Astrocyte of the cerebellum (primary cell): ENCODE results near the gene ABCF2.

Source experiments
- DNase-seq: peaks from one replicate; pipeline ENCODE4 v3.0.0-alpha.2; 2011; ENCODE audit warnings: low read depth
- H3K4me3 ChIP-seq: 2 replicates; pipeline ENCODE4 v1.5.1; 2011; ENCODE audit warnings: mild to moderate bottlenecking, low read depth, low read length, moderate library complexity
- in situ Hi-C: cut with HindIII; loops from 2 replicates; pipeline ENCODE4 v1.10.0; 2017; ENCODE audit warnings: low sequenced_read_pairs
- TF ChIP-seq, protein P1 (sequence below): IDR thresholded peaks from 2 replicates; pipeline ENCODE4 v1.5.1; 2012; ENCODE audit warnings: low read length, low read depth, moderate library complexity, mild to moderate bottlenecking; ENCODE audit errors: missing control alignments

ABCF2 gene

DNA sequence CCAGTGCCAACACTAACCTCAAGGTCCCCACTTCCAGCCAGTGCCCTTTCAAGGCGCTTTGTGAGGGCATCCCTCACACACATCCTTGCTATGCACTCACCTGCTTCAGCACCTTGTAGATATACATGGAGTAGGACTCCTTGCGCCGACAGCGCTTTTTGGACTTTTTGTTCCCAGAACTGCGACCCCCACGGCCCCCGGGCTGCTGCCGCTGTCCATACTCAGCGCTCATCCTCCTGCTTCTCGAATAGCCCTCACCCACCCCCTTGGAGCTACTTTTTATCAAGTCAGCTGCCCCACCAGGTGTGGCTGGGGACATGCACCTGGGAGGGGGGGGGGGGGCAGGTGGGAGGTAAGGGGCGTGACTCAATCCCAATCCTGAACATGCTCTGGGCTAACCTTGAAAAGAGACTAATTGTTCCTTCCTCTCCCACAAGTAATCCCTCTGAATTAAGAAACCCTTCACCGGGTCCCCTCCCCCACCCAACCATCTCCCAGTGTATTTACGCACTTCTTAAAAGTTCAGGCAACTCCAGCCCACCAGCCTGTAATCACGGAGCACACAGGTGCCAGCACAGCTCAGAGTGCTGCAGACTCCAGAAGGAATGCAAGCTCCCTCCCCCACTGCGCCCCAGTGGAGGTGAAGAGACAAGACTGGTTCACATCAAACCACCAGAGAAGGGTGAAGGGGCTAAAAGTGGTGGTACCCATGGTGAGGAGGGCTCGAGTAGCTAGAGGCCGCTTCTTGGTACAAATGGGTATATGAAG lies 16.7 kb downstream of the ABCF2 start, which contains the start of gene H2BK1:
H2BK1 (minus strand) TSS at position 402 of the 768 bp plus-strand sequence; CDS start at position 232, 170 bp downstream.
- DNase-seq = no peak
- H3K4me3 ChIP-seq = no peak within 1 kb of the TSS
- TF ChIP-seq, protein P1, sequence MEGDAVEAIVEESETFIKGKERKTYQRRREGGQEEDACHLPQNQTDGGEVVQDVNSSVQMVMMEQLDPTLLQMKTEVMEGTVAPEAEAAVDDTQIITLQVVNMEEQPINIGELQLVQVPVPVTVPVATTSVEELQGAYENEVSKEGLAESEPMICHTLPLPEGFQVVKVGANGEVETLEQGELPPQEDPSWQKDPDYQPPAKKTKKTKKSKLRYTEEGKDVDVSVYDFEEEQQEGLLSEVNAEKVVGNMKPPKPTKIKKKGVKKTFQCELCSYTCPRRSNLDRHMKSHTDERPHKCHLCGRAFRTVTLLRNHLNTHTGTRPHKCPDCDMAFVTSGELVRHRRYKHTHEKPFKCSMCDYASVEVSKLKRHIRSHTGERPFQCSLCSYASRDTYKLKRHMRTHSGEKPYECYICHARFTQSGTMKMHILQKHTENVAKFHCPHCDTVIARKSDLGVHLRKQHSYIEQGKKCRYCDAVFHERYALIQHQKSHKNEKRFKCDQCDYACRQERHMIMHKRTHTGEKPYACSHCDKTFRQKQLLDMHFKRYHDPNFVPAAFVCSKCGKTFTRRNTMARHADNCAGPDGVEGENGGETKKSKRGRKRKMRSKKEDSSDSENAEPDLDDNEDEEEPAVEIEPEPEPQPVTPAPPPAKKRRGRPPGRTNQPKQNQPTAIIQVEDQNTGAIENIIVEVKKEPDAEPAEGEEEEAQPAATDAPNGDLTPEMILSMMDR = no peak
- in situ Hi-C loops = no loop called here

DNA sequence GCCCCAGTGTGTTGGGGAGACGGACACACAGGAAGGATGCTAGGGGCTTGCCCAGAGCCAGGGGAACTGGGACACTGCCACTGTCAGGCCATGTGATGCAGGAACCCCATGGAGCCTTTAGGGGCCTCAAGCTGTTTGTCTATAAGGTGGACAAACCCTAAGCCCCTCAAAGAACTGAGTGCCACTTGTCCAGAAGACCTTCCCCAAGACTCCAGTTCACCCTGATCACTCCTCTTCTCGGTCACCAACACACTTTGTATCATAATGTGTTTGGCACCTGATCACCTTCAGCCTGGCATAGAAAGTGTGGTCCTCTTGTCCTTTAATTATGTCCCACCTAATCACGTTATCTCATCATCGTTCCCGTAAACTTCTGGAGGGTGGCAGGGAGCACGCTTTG lies 17.4 kb downstream of the ABCF2 start:
- TF ChIP-seq, protein P1 = no peak
- no peak for DNase-seq
- in situ Hi-C loops = loop anchor here (5.0 kb wide), 1 partner anchor 42 kb away; the partner anchor contains the start of gene GBX1
- H3K4me3 ChIP-seq = no peak overlapping the region

DNA sequence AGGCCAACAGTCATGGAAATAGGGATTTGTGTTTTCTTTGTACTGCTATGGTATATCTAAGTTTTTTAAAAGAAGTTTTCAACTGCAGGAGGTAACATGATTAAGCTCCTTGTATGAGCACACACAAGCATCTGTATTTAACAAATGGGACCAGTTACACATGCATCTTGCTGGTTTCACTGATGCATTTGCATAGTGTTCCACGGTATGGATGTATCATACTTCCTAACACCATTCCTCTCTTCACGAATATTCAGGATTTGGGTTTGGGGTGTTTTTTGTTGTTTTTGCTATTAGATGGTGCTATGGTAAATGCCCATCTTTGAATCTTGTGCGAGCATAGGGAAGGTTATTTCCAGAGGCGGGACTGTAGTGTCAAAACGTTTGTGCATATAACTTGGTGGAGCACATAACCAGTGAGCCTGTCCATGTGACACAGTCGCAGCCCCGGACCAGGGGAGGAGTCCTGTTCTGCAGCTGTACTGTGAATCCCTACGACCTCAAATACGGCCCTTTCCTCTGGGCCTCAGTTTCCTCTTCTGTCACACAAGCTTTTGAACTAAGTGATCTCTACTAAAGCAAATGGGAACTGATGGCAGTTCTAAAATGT lies 18.6 kb downstream of the ABCF2 start:
- in situ Hi-C loops = loop anchor here (5.0 kb wide), 1 partner anchor 41 kb away; the partner anchor contains the start of gene GBX1
- no peak overlapping the region for H3K4me3 ChIP-seq
- DNase-seq = no peak
- TF ChIP-seq, protein P1 = no peak

DNA sequence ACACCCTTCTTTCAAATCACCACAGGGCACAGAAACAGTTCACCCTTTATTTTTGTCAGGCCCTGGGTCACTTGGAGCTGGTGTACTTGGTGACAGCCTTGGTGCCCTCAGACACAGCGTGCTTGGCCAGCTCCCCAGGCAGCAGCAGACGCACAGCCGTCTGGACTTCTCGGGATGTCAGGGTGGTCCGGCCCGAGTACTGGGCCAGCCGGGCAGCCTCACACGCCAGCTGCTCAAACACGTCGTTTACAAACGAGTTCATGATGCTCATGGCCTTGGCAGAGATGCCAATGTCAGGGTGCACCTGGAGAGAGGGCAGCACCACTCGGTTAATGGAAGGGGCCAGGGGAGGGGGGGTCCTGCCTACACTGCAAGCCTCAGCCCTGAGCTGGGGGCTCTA lies 19.2 kb downstream of the ABCF2 start:
- no peak for DNase-seq
- in situ Hi-C loops = loop anchor here (5.0 kb wide), 1 partner anchor 41 kb away; the partner anchor contains the start of gene GBX1
- TF ChIP-seq, protein P1 = no peak

DNA sequence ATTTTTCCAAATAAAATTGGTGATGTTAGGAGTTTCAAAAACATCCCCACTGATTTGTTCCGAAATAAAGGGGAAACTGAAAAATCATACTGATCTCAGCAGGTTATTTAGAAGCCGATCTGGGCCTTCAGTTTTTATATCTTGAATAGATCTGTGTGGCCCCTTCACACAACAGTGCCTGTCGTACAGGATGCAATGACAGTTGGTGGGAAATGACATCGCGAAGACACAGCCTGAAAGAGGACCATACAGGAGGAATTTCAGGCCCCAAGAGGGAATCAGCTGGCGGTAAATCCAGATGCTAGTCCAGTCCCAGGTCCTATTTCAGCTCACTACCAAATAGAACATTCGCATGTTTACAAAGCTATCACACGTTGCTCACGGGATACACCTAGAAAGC lies 19.7 kb downstream of the ABCF2 start:
- H3K4me3 ChIP-seq = no peak overlapping the region
- no peak for DNase-seq

More for the DNA sequence above, 19.2 kb downstream of the ABCF2 start:
- no peak overlapping the region for H3K4me3 ChIP-seq

DNA sequence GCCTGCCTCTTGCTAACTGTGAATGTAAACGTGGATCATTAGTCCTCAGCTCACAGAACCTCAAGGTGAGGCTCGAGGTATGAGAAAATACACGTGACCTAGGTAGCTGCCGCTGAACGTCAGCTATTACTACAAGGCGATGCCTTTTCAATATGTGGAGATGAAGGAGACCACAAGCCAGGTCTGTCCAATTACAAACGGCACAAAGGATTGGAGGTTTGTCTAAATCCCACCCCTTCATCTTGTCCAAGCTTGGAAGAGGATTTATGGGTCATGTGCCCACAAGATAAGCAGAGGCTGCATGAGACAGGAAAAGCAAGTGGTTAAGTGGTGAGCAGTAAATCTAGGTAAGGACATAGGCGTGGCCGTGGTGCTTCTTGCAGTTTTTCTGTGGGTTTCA lies 20.1 kb downstream of the ABCF2 start:
- DNase-seq = no peak
- TF ChIP-seq, protein P1 = no peak
- no peak overlapping the region for H3K4me3 ChIP-seq
- in situ Hi-C loops = loop anchor here (5.0 kb wide), 1 partner anchor 40 kb away; the partner anchor contains the start of gene GBX1

More for the DNA sequence above, 19.7 kb downstream of the ABCF2 start:
- TF ChIP-seq, protein P1 = no peak
- in situ Hi-C loops = loop anchor here (5.0 kb wide), 1 partner anchor 40 kb away; the partner anchor contains the start of gene GBX1
